ENCODE data around the gene NCCRP1.

The NCCRP1 gene

GRCh38 chr19:39164289-39164688 is 32.5 kb upstream of the NCCRP1 start:
- FAIRE-seq: no peak
- no peak for DNase-seq (ENCODE audit: insufficient read length, low spot score)

- DNase-seq (ENCODE audit: insufficient read length, low spot score) (no peak), FAIRE-seq (no peak)
These were observed 30.9 kb upstream of the NCCRP1 start for GRCh38 chr19:39165857-39166256.

GRCh38 chr19:39166571-39167391 is 30.0 kb upstream of the NCCRP1 start:
- FAIRE-seq (no peak), DNase-seq (ENCODE audit: insufficient read length, low spot score) (no peak)

- DNase-seq (ENCODE audit: insufficient read length, low spot score): no peak
- FAIRE-seq: no peak
These were observed 29.1 kb upstream of the NCCRP1 start for GRCh38 chr19:39167461-39168257.

- no peak for FAIRE-seq
- DNase-seq (ENCODE audit: insufficient read length, low spot score): no peak
These were observed 28.3 kb upstream of the NCCRP1 start for GRCh38 chr19:39168258-39169142.

- FAIRE-seq: no peak
- no peak for DNase-seq (ENCODE audit: insufficient read length, low spot score)
These were observed 27.5 kb upstream of the NCCRP1 start for GRCh38 chr19:39169143-39169810.

GRCh38 chr19:39170386-39171231 is 26.2 kb upstream of the NCCRP1 start:
- DNase-seq (ENCODE audit: insufficient read length, low spot score) (no peak), FAIRE-seq (no peak)

- no peak for FAIRE-seq
- DNase-seq (ENCODE audit: insufficient read length, low spot score): no peak
These were observed 25.0 kb upstream of the NCCRP1 start for GRCh38 chr19:39171479-39172465.

- FAIRE-seq (no peak), DNase-seq (ENCODE audit: insufficient read length, low spot score) (no peak)
These were observed 23.9 kb upstream of the NCCRP1 start for GRCh38 chr19:39172700-39173501.

GRCh38 chr19:39173502-39173991 is 23.2 kb upstream of the NCCRP1 start:
- FAIRE-seq (no peak), DNase-seq (ENCODE audit: insufficient read length, low spot score) (no peak)

GRCh38 chr19:39174142-39174541 is 22.6 kb upstream of the NCCRP1 start:
- DNase-seq (ENCODE audit: insufficient read length, low spot score) (no peak), FAIRE-seq (no peak)

- FAIRE-seq (no peak), DNase-seq (ENCODE audit: insufficient read length, low spot score) (no peak)
These were observed 21.9 kb upstream of the NCCRP1 start for GRCh38 chr19:39174558-39175544.

- no peak for FAIRE-seq
- no peak for DNase-seq (ENCODE audit: insufficient read length, low spot score)
These were observed 21.2 kb upstream of the NCCRP1 start for GRCh38 chr19:39175564-39175963.

- FAIRE-seq (no peak), DNase-seq (ENCODE audit: insufficient read length, low spot score) (no peak)
These were observed 19.6 kb upstream of the NCCRP1 start for GRCh38 chr19:39177110-39177699.

GRCh38 chr19:39177736-39178135 is 19.0 kb upstream of the NCCRP1 start:
- no peak for DNase-seq (ENCODE audit: insufficient read length, low spot score)
- no peak for FAIRE-seq

Measured in GM19239 (cell line).